ENCODE measurements around the gene LRP2BP.

Gene LRP2BP

GRCh38 chr4:185395238-185395955 is at the start of gene LRP2BP:
TSS of gene LRP2BP (minus strand) at chr4:185395924. CDS start at chr4:185378186, 17,738 bp downstream.
- no peak for DNase-seq

GRCh38 chr4:185445209-185445608 is 49.5 kb upstream of the LRP2BP start:
- no peak for DNase-seq

GRCh38 chr4:185441479-185441878 is 45.8 kb upstream of the LRP2BP start:
- no peak for DNase-seq

- no peak for DNase-seq
These were observed 42.1 kb upstream of the LRP2BP start for GRCh38 chr4:185437809-185438208.

GRCh38 chr4:185435466-185435865 is 39.7 kb upstream of the LRP2BP start:
- no peak for DNase-seq

- DNase-seq, result no peak
These were observed 33.9 kb upstream of the LRP2BP start for GRCh38 chr4:185429660-185430059.

GRCh38 chr4:185426960-185427688 is 31.4 kb upstream of the LRP2BP start:
- no peak for DNase-seq

- peak; percentile 84 for DNase-seq
These were observed 30.1 kb upstream of the LRP2BP start, which contains the start of gene UFSP2 for GRCh38 chr4:185425647-185426352. TSS of gene UFSP2 (minus strand) at chr4:185425964. CDS start at chr4:185425868, 96 bp downstream.

- DNase-seq, result no peak
These were observed 29.4 kb upstream of the LRP2BP start for GRCh38 chr4:185424905-185425646.

- DNase-seq, result no peak
These were observed 25.8 kb upstream of the LRP2BP start for GRCh38 chr4:185421366-185422124.

- no peak for DNase-seq
These were observed 21.2 kb upstream of the LRP2BP start for GRCh38 chr4:185416955-185417354.

GRCh38 chr4:185412412-185412811 is 16.7 kb upstream of the LRP2BP start:
- no peak for DNase-seq

GRCh38 chr4:185411849-185412248 is 16.1 kb upstream of the LRP2BP start:
- no peak for DNase-seq

- DNase-seq, result no peak
These were observed 12.7 kb upstream of the LRP2BP start for GRCh38 chr4:185408432-185408831.

- DNase-seq, result no peak
These were observed 9.7 kb upstream of the LRP2BP start for GRCh38 chr4:185405296-185405999.

- no peak for DNase-seq
These were observed 8.3 kb upstream of the LRP2BP start for GRCh38 chr4:185404031-185404430.

- no peak for DNase-seq
These were observed 3.7 kb upstream of the LRP2BP start for GRCh38 chr4:185399466-185399865.

- no peak for DNase-seq
These were observed 2.9 kb upstream of the LRP2BP start for GRCh38 chr4:185398618-185399017.

- no peak for DNase-seq
These were observed 1.1 kb upstream of the LRP2BP start, which contains the start of gene ANKRD37 for GRCh38 chr4:185396724-185397385. TSS of gene ANKRD37 (plus strand) at chr4:185396841. CDS start at chr4:185396924, 83 bp downstream.

GRCh38 chr4:185395956-185396723 is 416 bp upstream of the LRP2BP start:
- peak; percentile 97 for DNase-seq
